22Rv1 (cell line): Measurements from ENCODE around the gene MAGI3.

Experiments used
- ZFX ChIP-seq: fragments of 450-650 bp; IDR thresholded peaks from 2 replicates; pipeline ENCODE4 v1.6.1; 2017; ENCODE audit warnings: antibody characterized with exemption, borderline replicate concordance
- TF ChIP-seq, protein P1 (sequence below): fragments of 450-650 bp; IDR thresholded peaks from 2 replicates; pipeline ENCODE4 v1.5.1; 2017; ENCODE audit warnings: mild to moderate bottlenecking

DNA sequence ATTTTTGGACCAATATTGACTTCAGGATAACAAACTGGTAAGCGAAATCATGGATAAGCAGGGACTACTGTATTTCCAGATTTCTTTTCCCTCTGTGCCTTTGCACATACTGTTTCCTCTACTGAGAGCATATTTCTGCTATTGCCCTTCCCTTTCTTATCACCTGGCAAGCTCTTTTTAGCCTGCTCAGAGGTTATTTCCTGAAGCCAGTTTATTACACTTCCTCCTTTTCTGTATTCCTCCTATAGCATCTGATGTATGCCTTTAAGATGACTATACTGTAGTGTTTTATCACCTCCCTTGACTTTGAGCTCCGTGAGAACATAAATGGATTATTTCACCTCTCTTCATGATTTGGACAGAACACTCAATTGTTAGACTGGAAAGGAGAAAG lies 49.0 kb downstream of the MAGI3 start:
- TF ChIP-seq, protein P1, sequence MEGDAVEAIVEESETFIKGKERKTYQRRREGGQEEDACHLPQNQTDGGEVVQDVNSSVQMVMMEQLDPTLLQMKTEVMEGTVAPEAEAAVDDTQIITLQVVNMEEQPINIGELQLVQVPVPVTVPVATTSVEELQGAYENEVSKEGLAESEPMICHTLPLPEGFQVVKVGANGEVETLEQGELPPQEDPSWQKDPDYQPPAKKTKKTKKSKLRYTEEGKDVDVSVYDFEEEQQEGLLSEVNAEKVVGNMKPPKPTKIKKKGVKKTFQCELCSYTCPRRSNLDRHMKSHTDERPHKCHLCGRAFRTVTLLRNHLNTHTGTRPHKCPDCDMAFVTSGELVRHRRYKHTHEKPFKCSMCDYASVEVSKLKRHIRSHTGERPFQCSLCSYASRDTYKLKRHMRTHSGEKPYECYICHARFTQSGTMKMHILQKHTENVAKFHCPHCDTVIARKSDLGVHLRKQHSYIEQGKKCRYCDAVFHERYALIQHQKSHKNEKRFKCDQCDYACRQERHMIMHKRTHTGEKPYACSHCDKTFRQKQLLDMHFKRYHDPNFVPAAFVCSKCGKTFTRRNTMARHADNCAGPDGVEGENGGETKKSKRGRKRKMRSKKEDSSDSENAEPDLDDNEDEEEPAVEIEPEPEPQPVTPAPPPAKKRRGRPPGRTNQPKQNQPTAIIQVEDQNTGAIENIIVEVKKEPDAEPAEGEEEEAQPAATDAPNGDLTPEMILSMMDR: no peak
- no peak for TF ChIP-seq ZFX
